Heart right ventricle (tissue), 16 donors: ENCODE results near the gene B3GNT3. TPM values are rescaled to one million over a fixed set of nuclear protein-coding genes. Genes with fewer than 3 reads are reported as not detected.
A peak's percentile ranks its signal among the peaks of the same experiment; 100 is the strongest.

Source experiments
- ATAC-seq, 8 donors: fragments of 200-7000 bp; cut with Tn5 transposase; one replicate each; pipeline ENCODE4 v1.9.1; 2020; ENCODE audit warnings: mild to moderate bottlenecking in 8 of 8, moderate library complexity in 8 of 8, moderate number of reproducible peaks in 1 of 8
- DNase-seq, 2 donors: peaks; one replicate each; pipeline ENCODE4 v3.0.0-alpha.2; 2020
- H3K27ac ChIP-seq, 10 donors: fragments of 200-600 bp; sonication (generic) in 2 of 10; one replicate each; pipeline versions ENCODE4 v1.5.0 to v1.8.0; 2020 to 2022; ENCODE audit warnings: mild to moderate bottlenecking in 3 of 10
- H3K27me3 ChIP-seq, 7 donors: fragments of 200-600 bp; one replicate each; pipeline ENCODE4 v1.8.0; 2021 to 2022; ENCODE audit warnings: mild to moderate bottlenecking in 2 of 7
- H3K36me3 ChIP-seq, 9 donors: fragments of 200-600 bp; sonication (generic) in 1 of 9; one replicate each; pipeline versions ENCODE4 v1.5.0 to v1.8.0; 2020 to 2022; ENCODE audit warnings: mild to moderate bottlenecking in 2 of 9
- H3K4me1 ChIP-seq, 9 donors: fragments of 200-600 bp; sonication (generic) in 1 of 9; one replicate each; pipeline versions ENCODE4 v1.5.0 to v1.8.0; 2020 to 2022; ENCODE audit warnings: mild to moderate bottlenecking in 4 of 9
- H3K4me3 ChIP-seq, 10 donors: fragments of 200-600 bp; sonication (generic) in 2 of 10; one replicate each; pipeline versions ENCODE4 v1.5.0 to v1.8.0; 2020 to 2022; ENCODE audit warnings: mild to moderate bottlenecking in 7 of 10, moderate library complexity in 2 of 10
- H3K9me3 ChIP-seq, 11 donors: fragments of 200-600 bp in 10 of 11; sonication (generic) in 2 of 11; one replicate each; pipeline versions ENCODE4 v1.5.0 to v1.8.0; 2013 to 2022; ENCODE audit warnings: mild to moderate bottlenecking in 2 of 11, control low read depth in 1 of 11, moderate library complexity in 1 of 11
- CTCF ChIP-seq, 9 donors: fragments of 200-600 bp; sonication (generic) in 2 of 9; IDR thresholded peaks; one replicate each; pipeline versions ENCODE4 v1.5.0 to v1.8.0; 2021 to 2022; ENCODE audit warnings: antibody characterized with exemption in 9 of 9, mild to moderate bottlenecking in 5 of 9, moderate library complexity in 1 of 9
- WGBS, 2 donors: extraction: QIAGEN DNeasy Blood & Tissue Kit; methylation state at CpG; one replicate each; pipeline ENCODE4 v1.1.7; 2013; ENCODE audit warnings: inconsistent platforms in 1 of 2; 5-methylcytosine and 5-hydroxymethylcytosine counted together
- intact Hi-C, 10 donors: fragments of 100-400 bp; cut with DNase I; formaldehyde crosslinking; loops; one replicate each; pipeline versions ENCODE4 v1.11.1 to v1.14.2; 2022
- polyA plus RNA-seq, 2 donors: library from polyadenylated mRNA; stranded (reverse); fragments of 200-250 nt; gene quantifications; one replicate each; pipeline ENCODE4 v1.2.3, GENCODE V29; 2013
- total RNA-seq, 10 donors: library from RNA; stranded (reverse); fragmentation: NEBNext Ultra II Directional in 3 of 10; extraction: Animal tissue kit (Norgen Biotek cat#: 25700) in 3 of 10; gene quantifications; one replicate each; pipeline versions ENCODE4 v1.2.1 to v1.2.4, GENCODE V29; 2021 to 2023
- donor health status: Arrhythmogenic right ventricular cardiomyopathy.
- donor health status: ischemic (EF 13 %, LVEDD 7.1; RV severe dilation, severe dysfunction).
- donor health status: healthy with polysubstance abuse.
- donor health status: DM: no; HTN: yes; CAD: no.
- donor health status: DM: no; HTN: no; CAD: no.
- donor health status: ischemic (EF 25% LVEDD 6.9; RV normal size, moderate dysfunction).
- donor health status: ischemic (EF 25% LVEDD 5.7; RV mildly dilated, moderate dysfunction).
- donor health status: healthy.
- donor health status: DM: yes; HTN: yes; CAD: no.
- donor health status: Ischemic cardiomyopathy.
- donor health status: ischemic (EF 35%, LVEDD 5.7; RV mildly dilated, moderate dysfunction).
- donor health status: nonischemic (EF 11% LVEDD 7.7; RV severe dilation, severe dysfunction).
- donor health status: DM: yes; HTN: yes; CAD: no.
- donor health status: PGD.
- donor health status: ischemic (EF 29% LVEDD 5.4; RV normal size, mild dysfunction).
- donor health status: nonischemic (EF 23%, LVEDD 6.1; RV moderate dilation, normal function).

B3GNT3 gene
- total and polyA plus RNA-seq, 12 donors = not detected

GRCh38 chr19:17837972-17838371 lies 43.0 kb downstream of the B3GNT3 start:
- ATAC-seq (no peak), DNase-seq (no peak)
- H3K9me3 ChIP-seq = no peaks in the 10 kb centered on the region
- H3K36me3 ChIP-seq = peaks cover 0 to 97% (median 0%) of the 10 kb centered on the region in 9 donors
- peaks cover 0 to 58% (median 16%) of the 10 kb centered on the region in 7 donors for H3K27me3 ChIP-seq
- no peak for TF ChIP-seq CTCF (IDR thresholded peaks at IDR 0.05)
- intact Hi-C loops = no loop called here
- H3K4me1 ChIP-seq = peaks cover 0 to 16% (median 6%) of the 10 kb centered on the region in 9 donors
- no peak overlapping the region for H3K4me3 ChIP-seq
- 86 to 87% methylated on average over 7 of the region's 7 CpGs for WGBS, 2 donors
- no peak overlapping the region for H3K27ac ChIP-seq

GRCh38 chr19:17840019-17840418 lies 45.1 kb downstream of the B3GNT3 start:
- H3K9me3 ChIP-seq = no peaks in the 10 kb centered on the region
- TF ChIP-seq CTCF (IDR thresholded peaks at IDR 0.05) = no peak
- H3K4me3 ChIP-seq = no peak overlapping the region
- peaks cover 0 to 66% (median 18%) of the 10 kb centered on the region in 7 donors for H3K27me3 ChIP-seq
- 85 to 89% methylated on average over 6 of the region's 6 CpGs for WGBS, 2 donors
- H3K4me1 ChIP-seq = peaks cover 0 to 34% (median 6%) of the 10 kb centered on the region in 9 donors
- DNase-seq = no peak
- peaks cover 0 to 89% (median 0%) of the 10 kb centered on the region in 9 donors for H3K36me3 ChIP-seq
- no peak for ATAC-seq
- no peak overlapping the region for H3K27ac ChIP-seq
- intact Hi-C loops = no loop called here

GRCh38 chr19:17841371-17841809 lies 46.5 kb downstream of the B3GNT3 start:
- Histone ChIP-seq H3K9me3 (no peaks in the 10 kb centered on the region), H3K27ac (peak overlapping the region in 1 of 10 donors; percentile 1), H3K36me3 (peaks cover 0 to 75% (median 0%) of the 10 kb centered on the region in 9 donors), H3K4me1 (peaks cover 0 to 44% (median 6%) of the 10 kb centered on the region in 9 donors), H3K4me3 (peak overlapping the region in 5 of 10 donors; percentile 24 to 44 (median 36)), H3K27me3 (peaks cover 0 to 77% (median 18%) of the 10 kb centered on the region in 7 donors)
- ATAC-seq (peak in 6 of 8 donors; percentile 5 to 23 (median 7)), DNase-seq (peak in 1 of 2 donors; percentile 29)
- no peak for TF ChIP-seq CTCF (IDR thresholded peaks at IDR 0.05)
- intact Hi-C loops = no loop called here
- WGBS, 2 donors = 23 to 36% methylated on average over 30 of the region's 30 CpGs

- no peak for TF ChIP-seq CTCF (IDR thresholded peaks at IDR 0.05)
- peak overlapping the region in 2 of 10 donors; percentile 5 to 10 for H3K27ac ChIP-seq
- peak overlapping the region in 8 of 10 donors; percentile 1 to 44 (median 32) for H3K4me3 ChIP-seq
- peaks cover 0 to 81% (median 18%) of the 10 kb centered on the region in 7 donors for H3K27me3 ChIP-seq
- no peaks in the 10 kb centered on the region for H3K9me3 ChIP-seq
- peaks cover 0 to 68% (median 0%) of the 10 kb centered on the region in 9 donors for H3K36me3 ChIP-seq
- WGBS, 2 donors = 7 to 23% methylated on average over 55 to 56 of the region's 56 CpGs
- ATAC-seq (peak; percentile 72 to 89 (median 84)), DNase-seq (peak; percentile 76 to 82)
- peaks cover 0 to 50% (median 7%) of the 10 kb centered on the region in 9 donors for H3K4me1 ChIP-seq
- intact Hi-C loops = no loop called here
Measured at GRCh38 chr19:17841810-17842662, 47.1 kb downstream of the B3GNT3 start.
